ENCODE data around the gene RBM8A.

The RBM8A gene

GRCh38 chr1:145947551-145947950 is 20.3 kb upstream of the RBM8A start:
- no peak for DNase-seq (ENCODE audit: low read depth)
- no peak overlapping the region for H3K4me3 ChIP-seq (replicated peaks; ENCODE audit: low read depth, low read length)
- TF ChIP-seq CTCF (IDR thresholded peaks at IDR 0.05; ENCODE audit: low read length, missing control alignments): no peak

GRCh38 chr1:145946477-145946986 is 19.2 kb upstream of the RBM8A start:
- TF ChIP-seq CTCF (IDR thresholded peaks at IDR 0.05; ENCODE audit: low read length, missing control alignments): no peak
- DNase-seq (ENCODE audit: low read depth): no peak
- H3K4me3 ChIP-seq (replicated peaks; ENCODE audit: low read depth, low read length): no peak overlapping the region

- TF ChIP-seq CTCF (IDR thresholded peaks at IDR 0.05; ENCODE audit: low read length, missing control alignments): no peak
- H3K4me3 ChIP-seq (replicated peaks; ENCODE audit: low read depth, low read length): no peak overlapping the region
- DNase-seq (ENCODE audit: low read depth): no peak
These were observed 17.2 kb upstream of the RBM8A start for GRCh38 chr1:145944532-145944931.

GRCh38 chr1:145942871-145943270 is 15.6 kb upstream of the RBM8A start:
- no peak for TF ChIP-seq CTCF (IDR thresholded peaks at IDR 0.05; ENCODE audit: low read length, missing control alignments)
- no peak for DNase-seq (ENCODE audit: low read depth)
- H3K4me3 ChIP-seq (replicated peaks; ENCODE audit: low read depth, low read length): no peak overlapping the region

- no peak overlapping the region for H3K4me3 ChIP-seq (replicated peaks; ENCODE audit: low read depth, low read length)
- no peak for DNase-seq (ENCODE audit: low read depth)
- no peak for TF ChIP-seq CTCF (IDR thresholded peaks at IDR 0.05; ENCODE audit: low read length, missing control alignments)
These were observed 15.1 kb upstream of the RBM8A start for GRCh38 chr1:145942405-145942804.

GRCh38 chr1:145937436-145937835 is 10.2 kb upstream of the RBM8A start:
- H3K4me3 ChIP-seq (replicated peaks; ENCODE audit: low read depth, low read length): no peak overlapping the region
- TF ChIP-seq CTCF (IDR thresholded peaks at IDR 0.05; ENCODE audit: low read length, missing control alignments): no peak
- DNase-seq (ENCODE audit: low read depth): no peak

- DNase-seq (ENCODE audit: low read depth): no peak
- TF ChIP-seq CTCF (IDR thresholded peaks at IDR 0.05; ENCODE audit: low read length, missing control alignments): no peak
These were observed 9.0 kb upstream of the RBM8A start for GRCh38 chr1:145936247-145936646.

More at GRCh38 chr1:145936247-145936646, 9.0 kb upstream of the RBM8A start:
- no peak overlapping the region for H3K4me3 ChIP-seq (replicated peaks; ENCODE audit: low read depth, low read length)

Data from fibroblast of pulmonary artery (primary cell).